ENCODE data around the gene HSPB2. TPM values are rescaled to one million over a fixed set of nuclear protein-coding genes. Genes with fewer than 3 reads are reported as not detected.

The HSPB2 gene
- total RNA-seq (2022; extraction: Qiagen RNA extraction): not detected in 5 replicates

GRCh38 chr11:111912535-111912934, at the start of gene HSPB2:
TSS of gene HSPB2 (plus strand) at chr11:111912734. CDS start at chr11:111912830, 96 bp downstream.

GRCh38 chr11:111870886-111871692, 41.4 kb upstream of the HSPB2 start, which contains the start of gene ALG9:
TSS of gene ALG9 (minus strand) at chr11:111871581. CDS start at chr11:111871482, 99 bp downstream.

GRCh38 chr11:111878849-111879636, 33.5 kb upstream of the HSPB2 start, which contains the start of the genes CFAP68 and FDXACB1:
TSS of gene CFAP68 (plus strand) at chr11:111879541. CDS start at chr11:111879561, 20 bp downstream.
TSS of gene FDXACB1 (minus strand) at chr11:111879165. CDS start at chr11:111879132, 33 bp downstream.

GRCh38 chr11:111911563-111912401, 752 bp upstream of the HSPB2 start, which contains the start of gene CRYAB:
TSS of gene CRYAB (minus strand) at chr11:111911770. CDS start at chr11:111911724, 46 bp downstream.

GRCh38 chr11:111918390-111919256, 6.1 kb downstream of the HSPB2 start, which contains the start of gene C11orf52:
TSS of gene C11orf52 (plus strand) at chr11:111918913. CDS start at chr11:111918973, 60 bp downstream.

Other genes starting within 250 kb of the HSPB2 start
- gene PPP2R1B, start 146.3 kb upstream of the HSPB2 start, total RNA-seq (2022; extraction: Qiagen RNA extraction): 15.2 to 22.7 TPM (median 18.9 TPM) in 5 replicates
- gene ALG9, start 41.2 kb upstream of the HSPB2 start, total RNA-seq (2022; extraction: Qiagen RNA extraction): 18.6 to 21.2 TPM (median 19.2 TPM) in 5 replicates
- 1.4 to 1.6 TPM (median 1.5 TPM) in 5 replicates for gene FDXACB1, start 33.6 kb upstream of the HSPB2 start, total RNA-seq (2022; extraction: Qiagen RNA extraction)
- 30.2 to 35.4 TPM (median 31.7 TPM) in 5 replicates for gene CFAP68, start 33.2 kb upstream of the HSPB2 start, total RNA-seq (2022; extraction: Qiagen RNA extraction)
- gene CRYAB, start 964 bp upstream of the HSPB2 start, total RNA-seq (2022; extraction: Qiagen RNA extraction): 12.8 to 27.1 TPM (median 15.4 TPM) in 5 replicates
- gene C11orf52, start 6.2 kb downstream of the HSPB2 start, total RNA-seq (2022; extraction: Qiagen RNA extraction): 0.12 to 0.31 TPM (median 0.21 TPM) in 4 of 5 replicates, not detected in the other
- 5.6 to 9.5 TPM (median 8.2 TPM) in 5 replicates for gene DIXDC1, start 24.6 kb downstream of the HSPB2 start, total RNA-seq (2022; extraction: Qiagen RNA extraction)
- 23.6 to 34.4 TPM (median 28.1 TPM) in 5 replicates for gene DLAT, start 112.7 kb downstream of the HSPB2 start, total RNA-seq (2022; extraction: Qiagen RNA extraction)
- gene PIH1D2, start 161.3 kb downstream of the HSPB2 start, total RNA-seq (2022; extraction: Qiagen RNA extraction): 0.61 to 1.3 TPM (median 0.86 TPM) in 5 replicates
- gene NKAPD1, start 161.6 kb downstream of the HSPB2 start, total RNA-seq (2022; extraction: Qiagen RNA extraction): 12.3 to 21.3 TPM (median 14.9 TPM) in 5 replicates
- gene TIMM8B, start 174.0 kb downstream of the HSPB2 start, total RNA-seq (2022; extraction: Qiagen RNA extraction): 61.4 to 72.8 TPM (median 68.1 TPM) in 5 replicates
- 63.4 to 89.6 TPM (median 68.7 TPM) in 5 replicates for gene SDHD, start 174.1 kb downstream of the HSPB2 start, total RNA-seq (2022; extraction: Qiagen RNA extraction)

All from A549 treated with AZD2906 at 1 μM for 4 hours (cell line).